ENCODE results near the gene RAB7A. TPM values are rescaled to one million over a fixed set of nuclear protein-coding genes. Genes with fewer than 3 reads are reported as not detected.

RAB7A gene
- total RNA-seq, 1 experiment from 2014 or later: 155 TPM

DNA sequence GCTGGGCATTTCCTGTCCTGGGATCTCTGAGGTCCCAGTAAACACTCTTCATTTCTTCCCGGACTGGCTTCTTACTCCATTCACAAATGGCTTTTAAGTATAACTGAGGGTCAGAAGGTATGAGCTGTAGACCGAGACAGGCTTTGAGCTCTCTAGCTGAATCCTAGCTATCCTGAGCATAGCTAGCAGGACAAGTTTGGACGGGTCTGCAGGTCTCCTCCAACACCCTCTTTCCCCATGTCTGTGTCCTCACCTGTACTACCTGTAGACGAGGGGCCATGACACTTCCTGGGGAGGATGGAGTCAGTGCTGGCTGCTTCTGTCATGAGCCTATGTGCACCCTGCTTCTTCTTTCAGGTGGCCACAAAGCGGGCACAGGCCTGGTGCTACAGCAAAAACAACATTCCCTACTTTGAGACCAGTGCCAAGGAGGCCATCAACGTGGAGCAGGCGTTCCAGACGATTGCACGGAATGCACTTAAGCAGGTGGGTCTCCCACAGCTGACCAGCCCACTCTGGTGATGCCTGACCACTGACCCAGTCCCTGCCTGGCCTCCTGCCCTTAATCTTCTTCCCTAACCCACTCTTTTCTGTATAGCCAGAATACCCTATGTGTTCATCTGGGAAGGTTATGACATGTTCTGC lies 81.3 kb downstream of the RAB7A start:
- Histone ChIP-seq H4K20me1 (ENCODE audit: control insufficient read depth, insufficient read depth, insufficient read length) (no peaks in the 10 kb centered on the region), H2AK5ac (ENCODE audit: insufficient read length, low read length) (no peak overlapping the region), H3K56ac (ENCODE audit: insufficient read length, low read depth, low read length) (no peak overlapping the region), H3T11ph (ENCODE audit: low read length) (no peak overlapping the region), H3K18ac (ENCODE audit: insufficient read length, low read depth, low read length) (no peak overlapping the region), H3K4me2 (ENCODE audit: insufficient read depth, insufficient read length, low read length) (no peak overlapping the region), H2BK12ac (ENCODE audit: insufficient read length, low read depth, low read length) (no peak overlapping the region), H3K4ac (ENCODE audit: low read depth, low read length) (no peak overlapping the region), H2BK5ac (ENCODE audit: insufficient read length, low read length) (no peak overlapping the region), H2BK15ac (ENCODE audit: low read depth, low read length) (no peak overlapping the region), H3K27me3 (ENCODE audit: insufficient read depth, low read length) (no peaks in the 10 kb centered on the region), H3K79me2 (ENCODE audit: insufficient read depth, low read length) (no peaks in the 10 kb centered on the region), H4K5ac (ENCODE audit: insufficient read length, low read depth, low read length) (no peak overlapping the region), H3K4me1 (ENCODE audit: insufficient read depth, low read length) (no peaks in the 10 kb centered on the region), H4K91ac (ENCODE audit: insufficient read length, low read depth, low read length) (no peak overlapping the region), H2BK20ac (ENCODE audit: low read depth, low read length, poor library complexity, severe bottlenecking) (no peak overlapping the region), H2BK120ac (ENCODE audit: low read depth, low read length, poor library complexity, severe bottlenecking) (no peak overlapping the region), H3K23me2 (ENCODE audit: insufficient read length, low read depth, low read length, poor library complexity, severe bottlenecking) (no peaks in the 10 kb centered on the region), H3K23ac (ENCODE audit: insufficient read length, low read depth, low read length) (no peak overlapping the region), H3K79me1 (ENCODE audit: insufficient read depth, low read depth, low read length, poor library complexity, severe bottlenecking) (peaks cover 2% of the 10 kb centered on the region), H3K14ac (ENCODE audit: insufficient read depth, low read length) (no peak overlapping the region), H4K8ac (replicated peaks; ENCODE audit: insufficient read length, low read depth, low read length) (no peak overlapping the region), H3K9ac (ENCODE audit: extremely low read depth, insufficient read length, low read length) (no peak overlapping the region), H3K27ac (ENCODE audit: insufficient read length, low read depth, low read length) (no peak overlapping the region), H2AFZ (ENCODE audit: low read length) (no peak overlapping the region), H3K9me3 (ENCODE audit: control insufficient read depth, low read depth, low read length) (no peaks in the 10 kb centered on the region)
- peak overlapping the region in 1 of 3 experiments; percentile 32; a peak in 2 of 7 replicates for H3K27ac Mint-ChIP-seq
- no peaks in the 10 kb centered on the region for H3K27me3 Mint-ChIP-seq (ENCODE audit: low read depth)
- H3K9me3 Mint-ChIP-seq: no peaks in the 10 kb centered on the region
- no CpG with 5 or more reads among the region's 9 CpGs for WGBS (ENCODE audit: extremely low coverage, insufficient read length, low lambda C conversion rate)
- no peak overlapping the region for H3K4me3 Mint-ChIP-seq
- no peak for DNase-seq
- peaks cover 13 to 20% of the 10 kb centered on the region in 2 experiments for H3K4me1 Mint-ChIP-seq
- H3K36me3 Mint-ChIP-seq (ENCODE audit: insufficient read depth in 1 of 3, low read depth in 3 of 3): peaks cover 35 to 68% (median 50%) of the 10 kb centered on the region in 3 experiments; a peak in 6 of 7 replicates
- TF ChIP-seq, protein P1, sequence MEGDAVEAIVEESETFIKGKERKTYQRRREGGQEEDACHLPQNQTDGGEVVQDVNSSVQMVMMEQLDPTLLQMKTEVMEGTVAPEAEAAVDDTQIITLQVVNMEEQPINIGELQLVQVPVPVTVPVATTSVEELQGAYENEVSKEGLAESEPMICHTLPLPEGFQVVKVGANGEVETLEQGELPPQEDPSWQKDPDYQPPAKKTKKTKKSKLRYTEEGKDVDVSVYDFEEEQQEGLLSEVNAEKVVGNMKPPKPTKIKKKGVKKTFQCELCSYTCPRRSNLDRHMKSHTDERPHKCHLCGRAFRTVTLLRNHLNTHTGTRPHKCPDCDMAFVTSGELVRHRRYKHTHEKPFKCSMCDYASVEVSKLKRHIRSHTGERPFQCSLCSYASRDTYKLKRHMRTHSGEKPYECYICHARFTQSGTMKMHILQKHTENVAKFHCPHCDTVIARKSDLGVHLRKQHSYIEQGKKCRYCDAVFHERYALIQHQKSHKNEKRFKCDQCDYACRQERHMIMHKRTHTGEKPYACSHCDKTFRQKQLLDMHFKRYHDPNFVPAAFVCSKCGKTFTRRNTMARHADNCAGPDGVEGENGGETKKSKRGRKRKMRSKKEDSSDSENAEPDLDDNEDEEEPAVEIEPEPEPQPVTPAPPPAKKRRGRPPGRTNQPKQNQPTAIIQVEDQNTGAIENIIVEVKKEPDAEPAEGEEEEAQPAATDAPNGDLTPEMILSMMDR (conservative IDR thresholded peaks at IDR 0.05): no peak

Measured in H9 (cell line).